ENCODE data around the gene DNAJC11.

Gene DNAJC11

DNA sequence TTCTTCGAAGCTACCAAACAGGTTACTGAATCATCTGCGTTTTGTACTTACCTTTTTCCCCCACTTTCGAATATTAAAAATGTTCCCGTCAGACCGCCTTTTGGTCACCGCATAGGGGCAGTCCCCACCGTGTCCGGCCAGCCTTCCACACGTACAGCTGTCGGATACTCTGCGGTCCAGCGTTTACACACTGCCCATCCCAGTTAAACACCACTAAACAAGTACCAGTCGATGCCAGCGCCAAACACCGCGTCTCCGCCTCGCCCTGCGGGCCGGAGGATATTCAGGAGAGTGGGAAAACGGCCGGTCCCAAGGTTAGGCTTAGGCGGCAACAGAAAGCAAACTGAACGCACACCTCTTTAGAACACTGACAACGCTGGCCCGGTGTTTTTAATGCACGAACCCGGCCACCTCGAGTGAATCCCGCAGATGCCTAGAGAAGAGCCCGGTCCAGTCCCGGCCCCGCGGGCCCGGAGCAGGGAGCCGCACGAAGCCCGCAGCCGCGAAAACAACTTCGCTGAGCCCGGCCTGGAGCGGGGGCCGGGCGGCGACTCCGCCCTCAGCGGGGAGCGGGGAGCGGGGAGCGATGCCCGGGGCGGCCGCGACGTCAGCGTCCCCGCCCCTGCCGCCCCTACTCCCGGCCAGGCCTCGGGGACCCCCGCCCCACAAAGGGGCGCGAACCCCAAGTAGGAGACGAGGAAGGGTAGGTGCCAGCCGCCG lies 88.8 kb downstream of the DNAJC11 start:
- Histone ChIP-seq H3K27me3 (ENCODE audit: control insufficient read depth in 1 of 2, insufficient read depth in 1 of 2, low read length in 2 of 2) (no peaks in the 10 kb centered on the region), H3K23ac (ENCODE audit: low read length in 2 of 2) (peak overlapping the region in 1 of 2 experiments; percentile 89), H2BK5ac (ENCODE audit: low read depth, low read length, poor library complexity, severe bottlenecking) (peak overlapping the region; percentile 9), H3K4me2 (ENCODE audit: low read length, poor library complexity, severe bottlenecking) (peak overlapping the region; percentile 75), H2BK15ac (ENCODE audit: low read depth, poor library complexity, severe bottlenecking) (peak overlapping the region; percentile 60), H3K14ac (ENCODE audit: low read length in 2 of 2) (no peak overlapping the region), H2BK120ac (ENCODE audit: low read depth, low read length) (peak overlapping the region; percentile 89), H3K18ac (ENCODE audit: low read depth in 1 of 2, low read length in 2 of 2) (peak overlapping the region; percentile 87 to 93), H3K9me3 (ENCODE audit: control insufficient read depth, low read length) (no peaks in the 10 kb centered on the region), H3K9ac (ENCODE audit: low read length) (peak overlapping the region; percentile 96), H3K4me3 (ENCODE audit: insufficient read depth in 1 of 2, low read depth in 1 of 2, low read length in 2 of 2) (peak overlapping the region; percentile 70 to 100), H3K79me1 (replicated peaks; ENCODE audit: low read length, poor library complexity, severe bottlenecking) (peaks cover 4% of the 10 kb centered on the region), H3K4ac (ENCODE audit: low read depth in 1 of 2, low read length in 2 of 2) (peak overlapping the region; percentile 27 to 35), H4K8ac (ENCODE audit: low read length) (peak overlapping the region; percentile 75), H3K4me1 (ENCODE audit: control insufficient read depth, insufficient read depth, low read depth, low read length) (peaks cover 8% of the 10 kb centered on the region), H3K36me3 (ENCODE audit: control insufficient read depth in 1 of 2, insufficient read depth in 2 of 2, low read depth in 1 of 2, low read length in 2 of 2) (peaks cover 4 to 5% of the 10 kb centered on the region in 2 experiments), H4K91ac (ENCODE audit: low read length) (peak overlapping the region; percentile 72), H3K27ac (ENCODE audit: low read length, poor library complexity, severe bottlenecking) (peak overlapping the region; percentile 51), H2BK12ac (ENCODE audit: low read length in 2 of 2) (peak overlapping the region in 1 of 2 experiments; percentile 37), H2AFZ (ENCODE audit: low read depth, low read length) (no peak overlapping the region), H2AK5ac (ENCODE audit: low read length, severe bottlenecking) (no peak overlapping the region)
- DNase-seq = peak; percentile 71
- WGBS = under 1% methylated on average over 37 of the region's 67 CpGs

DNA sequence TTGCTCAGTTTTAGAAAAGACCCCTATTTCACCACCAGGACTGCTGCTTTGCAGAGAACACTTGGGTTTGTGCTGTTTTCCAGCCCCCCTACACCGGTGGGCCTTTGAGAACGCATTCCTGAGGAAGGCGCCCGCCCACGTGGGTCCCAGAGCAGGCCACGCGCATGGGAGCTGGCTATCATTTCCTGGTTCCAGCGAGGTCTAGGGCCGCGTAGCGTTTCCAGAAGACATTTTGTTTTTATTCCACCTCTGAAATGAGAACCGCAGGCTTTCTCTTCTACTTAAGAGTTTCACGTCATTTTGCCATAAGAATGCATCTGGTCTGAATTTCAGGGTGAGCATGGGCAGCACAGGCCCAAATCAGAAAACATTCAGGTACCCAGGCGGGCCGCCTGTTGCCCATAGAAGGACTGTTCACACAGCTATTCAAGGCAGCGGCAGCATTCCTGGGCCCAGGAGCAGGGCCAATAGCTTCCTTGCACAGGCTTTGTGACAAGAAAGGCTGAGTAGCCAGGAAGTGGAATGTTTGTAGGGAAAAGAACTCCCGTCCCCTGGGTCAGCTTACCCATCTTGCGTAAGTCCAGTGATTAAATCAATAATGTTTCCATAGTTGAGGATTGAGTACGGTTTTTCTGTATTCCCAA lies 97.6 kb downstream of the DNAJC11 start:
- H2BK12ac ChIP-seq (ENCODE audit: low read length in 2 of 2) = peak overlapping the region in 1 of 2 experiments; percentile 86

DNA sequence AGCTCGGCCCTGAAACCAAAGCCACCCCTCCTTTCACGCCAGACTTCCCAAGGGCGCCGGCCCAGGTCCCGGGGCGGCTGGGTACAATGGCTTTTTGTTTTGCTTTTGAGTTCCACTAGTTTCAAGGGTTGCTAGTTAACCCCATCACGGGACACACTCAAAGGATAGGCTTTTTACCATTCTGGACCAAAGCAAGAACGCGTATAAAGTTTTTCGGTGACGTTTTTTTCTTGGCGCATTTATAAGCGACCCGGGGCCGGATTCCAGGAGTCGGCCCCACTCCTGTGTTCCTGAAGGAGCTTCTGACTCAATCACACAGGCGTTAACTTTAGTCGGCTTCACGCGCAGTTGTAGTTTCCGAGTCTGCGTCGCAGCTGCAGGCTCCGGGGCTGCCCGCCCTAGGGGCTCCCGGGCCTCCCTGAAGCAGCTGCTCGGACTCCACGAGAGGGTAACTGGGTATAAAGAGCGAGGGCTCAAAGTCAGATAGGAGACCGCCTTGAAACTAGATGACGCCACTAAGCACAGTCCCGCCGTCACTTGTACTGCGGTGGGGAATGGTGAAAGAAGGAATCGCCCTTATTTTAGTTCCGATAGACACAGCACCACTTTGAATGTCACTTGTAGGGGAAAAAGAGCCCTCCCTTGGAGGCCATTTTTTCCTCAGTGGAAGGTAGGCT lies 98.2 kb downstream of the DNAJC11 start:
- peak overlapping the region; percentile 76 to 89 for H3K4me3 ChIP-seq (ENCODE audit: insufficient read depth in 1 of 2, low read depth in 1 of 2, low read length in 2 of 2)
- peak overlapping the region; percentile 87 for H4K91ac ChIP-seq (ENCODE audit: low read length)
- H2BK12ac ChIP-seq (ENCODE audit: low read length in 2 of 2) = peak overlapping the region in 1 of 2 experiments; percentile 86
- peaks cover 9 to 11% of the 10 kb centered on the region in 2 experiments for H3K36me3 ChIP-seq (ENCODE audit: control insufficient read depth in 1 of 2, insufficient read depth in 2 of 2, low read depth in 1 of 2, low read length in 2 of 2)
- H3K14ac ChIP-seq (ENCODE audit: low read length in 2 of 2) = peak overlapping the region in 1 of 2 experiments; percentile 56
- H3K9me3 ChIP-seq (ENCODE audit: control insufficient read depth, low read length) = no peaks in the 10 kb centered on the region
- H2AFZ ChIP-seq (ENCODE audit: low read depth, low read length) = peak overlapping the region; percentile 0
- peak overlapping the region; percentile 53 to 97 for H3K23ac ChIP-seq (ENCODE audit: low read length in 2 of 2)
- peak overlapping the region; percentile 91 for H2BK120ac ChIP-seq (ENCODE audit: low read depth, low read length)
- H2BK5ac ChIP-seq (ENCODE audit: low read depth, low read length, poor library complexity, severe bottlenecking) = peak overlapping the region; percentile 81
- DNase-seq = peak; percentile 92
- peak overlapping the region; percentile 97 for H3K27ac ChIP-seq (ENCODE audit: low read length, poor library complexity, severe bottlenecking)
- H3K4me2 ChIP-seq (ENCODE audit: low read length, poor library complexity, severe bottlenecking) = peak overlapping the region; percentile 76
- peak overlapping the region; percentile 7 to 92 for H3K4ac ChIP-seq (ENCODE audit: low read depth in 1 of 2, low read length in 2 of 2)
- H2AK5ac ChIP-seq (ENCODE audit: low read length, severe bottlenecking) = peak overlapping the region; percentile 72
- no peaks in the 10 kb centered on the region for H3K27me3 ChIP-seq (ENCODE audit: control insufficient read depth in 1 of 2, insufficient read depth in 1 of 2, low read length in 2 of 2)
- H2BK15ac ChIP-seq (ENCODE audit: low read depth, poor library complexity, severe bottlenecking) = peak overlapping the region; percentile 73
- peaks cover 8% of the 10 kb centered on the region for H3K79me1 ChIP-seq (replicated peaks; ENCODE audit: low read length, poor library complexity, severe bottlenecking)
- H3K18ac ChIP-seq (ENCODE audit: low read depth in 1 of 2, low read length in 2 of 2) = peak overlapping the region; percentile 71 to 91
- WGBS = 2% methylated on average over 30 of the region's 36 CpGs
- H3K9ac ChIP-seq (ENCODE audit: low read length) = peak overlapping the region; percentile 100
- peaks cover 38% of the 10 kb centered on the region for H3K4me1 ChIP-seq (ENCODE audit: control insufficient read depth, insufficient read depth, low read depth, low read length)
- peak overlapping the region; percentile 73 for H4K8ac ChIP-seq (ENCODE audit: low read length)

More for the DNA sequence above, 97.6 kb downstream of the DNAJC11 start:
- Histone ChIP-seq H3K4me1 (ENCODE audit: control insufficient read depth, insufficient read depth, low read depth, low read length) (peaks cover 34% of the 10 kb centered on the region), H3K4ac (ENCODE audit: low read depth in 1 of 2, low read length in 2 of 2) (peak overlapping the region; percentile 7 to 92), H3K27ac (ENCODE audit: low read length, poor library complexity, severe bottlenecking) (peak overlapping the region; percentile 97), H4K8ac (ENCODE audit: low read length) (peak overlapping the region; percentile 87), H2BK120ac (ENCODE audit: low read depth, low read length) (peak overlapping the region; percentile 91), H3K36me3 (ENCODE audit: control insufficient read depth in 1 of 2, insufficient read depth in 2 of 2, low read depth in 1 of 2, low read length in 2 of 2) (peaks cover 5 to 7% of the 10 kb centered on the region in 2 experiments), H3K9ac (ENCODE audit: low read length) (peak overlapping the region; percentile 100), H3K23ac (ENCODE audit: low read length in 2 of 2) (peak overlapping the region in 1 of 2 experiments; percentile 97), H3K18ac (ENCODE audit: low read depth in 1 of 2, low read length in 2 of 2) (peak overlapping the region; percentile 71 to 91), H3K9me3 (ENCODE audit: control insufficient read depth, low read length) (no peaks in the 10 kb centered on the region), H2BK5ac (ENCODE audit: low read depth, low read length, poor library complexity, severe bottlenecking) (peak overlapping the region; percentile 81), H3K4me2 (ENCODE audit: low read length, poor library complexity, severe bottlenecking) (peak overlapping the region; percentile 12), H3K27me3 (ENCODE audit: control insufficient read depth in 1 of 2, insufficient read depth in 1 of 2, low read length in 2 of 2) (no peaks in the 10 kb centered on the region), H2AK5ac (ENCODE audit: low read length, severe bottlenecking) (peak overlapping the region; percentile 72), H2BK15ac (ENCODE audit: low read depth, poor library complexity, severe bottlenecking) (no peak overlapping the region), H2AFZ (ENCODE audit: low read depth, low read length) (peak overlapping the region; percentile 10), H3K14ac (ENCODE audit: low read length in 2 of 2) (peak overlapping the region in 1 of 2 experiments; percentile 35), H3K79me1 (replicated peaks; ENCODE audit: low read length, poor library complexity, severe bottlenecking) (peaks cover 5% of the 10 kb centered on the region), H4K91ac (ENCODE audit: low read length) (peak overlapping the region; percentile 55), H3K4me3 (ENCODE audit: insufficient read depth in 1 of 2, low read depth in 1 of 2, low read length in 2 of 2) (peak overlapping the region in 1 of 2 experiments; percentile 76)
- 14% methylated on average over 16 of the region's 19 CpGs for WGBS
- peak; percentile 85 for DNase-seq
